Gastroesophageal sphincter (tissue), 3 donors: ENCODE data around the gene KCNH1.

Experiments used
- CTCF ChIP-seq, 4 experiments: fragments of 200-600 bp in 2 of 4; fragments of 450-650 bp in 2 of 4; sonication (generic) in 1 of 4; IDR thresholded peaks; one replicate each; pipeline ENCODE4 v1.5.1; 2017 to 2019; ENCODE audit warnings: antibody characterized with exemption in 4 of 4, mild to moderate bottlenecking in 2 of 4, moderate library complexity in 2 of 4
- POLR2A ChIP-seq, 2 donors: fragments of 450-650 bp; IDR thresholded peaks; one replicate each; pipeline ENCODE4 v1.6.1; 2017; ENCODE audit warnings: antibody characterized with exemption in 2 of 2, mild to moderate bottlenecking in 2 of 2, moderate library complexity in 1 of 2

- TF ChIP-seq CTCF (IDR thresholded peaks at IDR 0.05) (no peak), POLR2A (IDR thresholded peaks at IDR 0.05) (no peak)
These were observed 278.5 kb downstream of the KCNH1 start for GRCh38 chr1:210855440-210855839.
